NCI-H460 (cell line): ENCODE data around the gene CHL1. TPM values are rescaled to one million over a fixed set of nuclear protein-coding genes. Genes with fewer than 3 reads are reported as not detected.

Experiments
- DNase-seq: peaks from one replicate; pipeline ENCODE4 v3.0.0-alpha.2; 2016; ENCODE audit warnings: low read depth; ENCODE audit errors: extremely low read depth
- total RNA-seq: library from RNA; depleted of rRNA; stranded (reverse); fragments of >200 nt; shearing (Covaris generic); gene quantifications from 2 replicates; pipeline ENCODE4 v1.2.3, GENCODE V29; 2014

CHL1 gene
- total RNA-seq, 1 experiment from 2014 or later = 114 TPM

DNA sequence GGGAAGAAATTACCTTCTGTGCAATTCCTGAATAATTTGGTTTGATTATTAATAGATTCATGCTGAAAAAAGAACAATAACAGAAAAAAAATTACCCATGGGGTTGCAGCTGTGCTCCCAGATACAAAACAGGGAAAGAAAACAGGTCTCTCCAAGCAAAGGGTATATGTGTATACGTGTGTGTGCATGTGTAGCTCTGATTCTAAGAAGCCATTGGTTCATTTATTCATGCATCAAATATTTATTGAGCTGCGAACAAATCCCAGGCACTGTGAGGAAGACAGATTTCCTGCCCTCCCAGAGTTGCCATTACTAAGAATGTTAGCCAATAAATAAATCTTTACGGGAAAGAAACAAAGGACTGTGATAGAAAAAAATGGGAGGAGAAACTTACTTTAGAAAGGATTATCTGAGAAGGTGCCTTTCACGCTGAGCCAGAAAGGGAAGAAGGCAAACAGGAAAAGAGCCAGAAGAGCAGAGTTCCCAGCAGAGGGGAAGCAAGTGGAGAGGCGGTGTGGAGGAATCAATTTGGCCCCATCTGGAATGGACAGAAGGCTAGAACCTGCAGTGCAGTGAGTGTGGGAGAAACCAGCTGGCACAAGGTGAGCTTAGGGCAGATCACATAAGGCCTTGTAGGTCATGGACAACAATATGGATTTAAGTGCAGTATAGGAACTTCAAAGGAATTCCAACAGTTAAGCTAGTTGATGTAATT, 20.7 kb downstream of the CHL1 start:
- DNase-seq = no peak

DNA sequence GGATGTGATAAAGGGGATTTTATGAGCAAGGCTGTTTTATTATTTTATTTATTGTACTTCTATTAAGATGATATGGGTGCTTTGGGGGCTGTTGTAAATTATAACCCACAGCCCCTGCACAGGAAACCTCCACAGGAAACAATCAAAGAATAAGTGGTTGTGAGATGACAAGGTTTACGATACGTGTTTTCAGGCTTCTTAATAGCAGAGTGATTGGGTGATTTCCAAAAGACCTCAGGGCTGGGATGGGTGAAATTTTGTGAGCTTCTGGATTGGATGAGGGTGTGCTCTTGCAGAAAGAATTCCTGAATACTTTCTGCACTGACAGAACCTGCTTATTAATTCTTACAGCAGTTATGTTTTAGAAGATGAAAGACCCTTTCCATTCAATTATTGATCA, 21.4 kb downstream of the CHL1 start:
- no peak for DNase-seq

DNA sequence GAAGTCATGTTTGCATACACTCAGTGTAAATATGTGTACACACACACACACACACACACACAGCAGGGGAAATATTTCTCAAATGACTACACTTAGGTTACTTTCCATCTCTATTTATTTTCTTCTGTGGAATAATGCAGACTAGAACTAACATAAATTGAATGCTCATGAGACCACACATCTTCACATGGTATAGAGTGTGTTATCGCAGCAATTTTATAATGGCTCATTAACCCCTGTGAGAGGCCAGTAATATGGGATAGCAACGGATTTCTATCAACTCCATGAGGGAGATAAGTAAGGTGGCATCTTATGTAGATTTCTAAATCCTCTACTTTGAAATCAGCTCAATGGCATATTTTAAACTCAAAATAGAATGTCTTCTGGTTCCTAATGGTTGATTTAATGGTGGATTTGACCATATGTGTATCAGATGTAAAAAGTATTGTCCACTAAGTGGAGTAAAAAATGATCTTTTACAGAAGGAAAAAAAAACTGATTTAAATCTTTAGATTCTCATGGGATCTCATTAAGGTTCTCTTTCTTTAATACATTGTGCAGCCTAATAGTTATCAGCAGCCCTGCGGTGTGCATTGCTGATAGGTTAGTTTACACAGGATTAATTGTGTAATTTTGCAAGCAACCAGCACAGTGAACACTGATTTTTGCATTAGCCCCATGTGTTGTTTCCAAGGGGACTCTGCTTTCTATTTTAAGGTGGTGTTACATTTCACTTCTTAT, 32.0 kb downstream of the CHL1 start:
- DNase-seq = no peak

DNA sequence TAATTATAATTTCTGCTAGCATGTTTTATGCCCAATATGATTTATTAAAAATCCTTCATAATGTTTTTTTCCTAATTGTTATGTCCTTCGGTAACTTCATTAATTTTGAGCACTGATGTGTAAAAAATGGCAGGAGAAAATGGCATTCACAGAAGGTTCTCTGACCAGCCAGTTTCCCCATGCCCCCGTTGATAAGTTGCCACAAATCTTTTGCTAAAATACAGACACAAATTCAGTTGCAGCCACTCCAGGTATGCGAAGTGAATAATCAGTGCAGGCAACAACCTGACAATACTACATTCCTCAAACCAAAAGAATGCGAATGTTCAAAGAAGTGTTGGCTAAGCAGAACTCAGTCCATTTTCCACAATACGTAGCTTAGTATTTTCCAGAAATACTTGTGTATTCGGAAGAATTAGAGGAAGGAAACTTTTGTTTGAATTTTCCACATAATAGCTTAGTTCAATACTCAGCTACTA, 32.7 kb downstream of the CHL1 start:
- DNase-seq = no peak

DNA sequence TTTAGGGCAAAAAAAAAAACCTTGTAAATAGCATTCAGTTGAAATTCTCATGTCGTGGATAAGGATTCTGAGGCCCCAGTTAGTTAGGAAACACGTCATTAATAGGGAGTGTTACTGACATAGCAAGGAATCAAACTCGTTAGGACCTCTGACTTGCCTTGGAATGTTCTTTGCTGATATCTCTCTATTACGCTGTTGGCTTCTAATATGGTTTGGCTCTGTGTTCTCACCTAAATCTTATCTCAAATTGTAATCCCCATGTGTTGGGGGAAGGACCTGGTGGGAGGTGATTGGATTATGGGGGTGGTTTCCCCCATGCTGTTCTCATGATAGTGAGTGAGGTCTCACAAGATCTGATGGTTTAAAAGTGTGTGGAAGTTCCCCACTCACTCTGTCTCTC, 40.3 kb downstream of the CHL1 start:
- no peak for DNase-seq

DNA sequence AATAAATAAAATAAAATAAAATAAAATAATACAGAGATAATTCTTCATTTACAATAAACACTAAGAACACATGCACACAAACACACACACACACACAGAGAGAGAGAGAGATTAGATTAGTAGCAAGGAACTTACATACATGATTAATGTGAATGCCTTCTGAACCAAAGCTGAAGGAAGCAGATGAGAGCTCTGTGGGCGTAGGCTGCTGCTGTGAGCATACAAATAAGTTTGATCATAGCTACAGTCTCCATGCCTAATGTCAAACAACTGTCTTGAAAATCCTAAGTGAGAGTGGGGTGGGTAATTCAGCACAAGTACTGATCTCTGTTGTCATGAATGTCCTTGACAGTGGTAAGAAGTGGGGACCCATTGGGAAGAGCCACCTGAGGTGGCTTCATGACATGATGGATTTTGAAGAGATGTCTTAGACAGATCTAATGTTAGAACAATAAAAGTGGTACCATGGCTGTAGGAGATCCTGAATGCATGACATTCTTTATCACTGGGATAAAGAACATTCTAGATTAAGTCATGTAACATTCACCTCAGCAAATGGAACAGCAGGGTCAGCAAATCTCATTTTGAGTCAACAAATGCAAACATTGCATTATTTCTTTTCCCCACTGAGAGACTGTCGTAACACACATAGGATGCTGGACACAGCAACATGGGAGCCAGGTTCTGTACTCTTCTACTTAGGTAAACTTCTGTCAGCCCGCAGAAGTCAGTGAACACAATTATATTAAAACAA, 46.2 kb downstream of the CHL1 start:
- no peak for DNase-seq

DNA sequence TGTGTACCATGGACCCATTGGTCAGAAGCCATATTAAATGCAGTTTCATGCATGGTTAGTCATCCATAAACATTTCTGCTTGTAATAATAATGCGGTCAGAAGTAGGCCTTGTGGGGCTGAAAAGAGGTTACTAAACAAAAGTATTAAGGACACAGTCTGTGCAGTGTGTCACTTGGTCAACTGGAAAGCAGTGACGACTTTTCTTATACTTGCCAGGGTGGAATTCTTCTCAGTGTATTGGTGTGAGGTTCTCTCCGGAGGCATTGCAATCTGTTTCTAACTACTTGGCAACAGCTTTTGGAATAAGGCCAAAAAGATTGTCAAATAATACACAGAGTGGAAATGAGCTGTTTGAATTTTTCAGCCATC, 46.8 kb downstream of the CHL1 start:
- DNase-seq = peak; percentile 93

DNA sequence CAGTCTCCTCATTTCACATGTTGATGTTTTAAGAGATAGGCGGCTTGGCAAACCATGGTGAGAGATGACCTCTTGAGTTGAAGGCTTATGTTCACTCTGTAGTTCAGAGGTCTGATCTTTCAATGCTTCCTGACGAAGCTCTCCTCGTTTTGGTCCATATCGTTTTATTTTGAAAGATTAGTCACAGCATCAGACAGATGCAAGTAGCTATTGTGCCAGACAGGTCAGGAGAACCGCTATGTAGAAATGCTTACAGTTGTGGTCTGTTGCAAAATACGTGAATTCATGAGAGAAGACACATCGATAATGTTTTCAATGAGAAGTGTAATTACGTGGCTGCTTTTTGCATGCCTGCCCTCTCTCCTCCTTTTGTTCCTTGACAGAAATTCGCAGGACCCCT, 47.5 kb downstream of the CHL1 start:
- peak; percentile 91 for DNase-seq

DNA sequence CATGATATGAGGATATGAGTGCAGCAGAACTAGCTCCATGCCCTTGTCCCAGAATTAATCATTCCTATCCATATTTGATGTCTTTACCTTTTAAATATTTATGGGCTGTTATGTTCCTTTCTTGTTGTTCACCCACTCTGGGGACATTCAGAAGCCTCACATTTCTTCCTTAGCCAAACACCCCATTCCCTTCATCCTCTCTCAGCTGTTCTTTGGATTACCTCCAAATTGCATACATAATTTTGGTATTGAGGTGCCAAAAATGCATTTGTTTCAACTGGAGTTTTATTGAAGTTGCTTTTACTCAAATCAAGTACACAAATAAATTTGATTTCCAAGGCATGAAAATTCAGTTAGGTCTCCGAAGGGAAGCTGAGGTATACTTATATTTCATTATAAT, 51.4 kb downstream of the CHL1 start:
- DNase-seq = no peak

DNA sequence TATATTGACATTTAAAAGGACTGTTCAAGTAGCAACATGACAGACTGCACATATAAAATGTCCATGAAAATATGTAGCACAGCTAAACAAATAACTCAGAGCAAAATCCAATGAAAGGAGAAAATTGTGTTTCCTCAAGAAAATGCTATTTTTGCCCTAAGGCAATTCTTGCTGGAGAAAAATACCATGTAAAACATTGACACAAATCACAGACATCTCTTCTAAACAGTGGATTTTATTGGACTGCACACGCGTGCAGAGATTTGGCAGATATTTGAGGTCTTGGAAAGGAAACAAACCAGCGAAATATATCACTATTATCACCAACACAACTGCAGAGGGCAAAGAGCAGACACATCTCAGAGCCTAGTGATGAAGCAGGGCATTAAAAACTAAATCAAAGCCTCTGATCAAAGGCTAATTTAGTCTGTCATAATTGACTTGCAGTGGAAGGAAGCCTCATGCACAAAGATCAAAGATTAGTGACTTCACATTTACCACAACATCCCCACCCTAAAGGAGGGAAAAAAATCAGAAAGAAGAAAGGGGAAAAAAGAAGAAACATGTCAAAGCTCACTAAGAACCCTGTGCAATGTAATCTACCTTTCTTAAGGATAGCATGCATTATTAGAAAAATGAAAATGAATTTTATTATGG, 52.4 kb downstream of the CHL1 start:
- DNase-seq = no peak

DNA sequence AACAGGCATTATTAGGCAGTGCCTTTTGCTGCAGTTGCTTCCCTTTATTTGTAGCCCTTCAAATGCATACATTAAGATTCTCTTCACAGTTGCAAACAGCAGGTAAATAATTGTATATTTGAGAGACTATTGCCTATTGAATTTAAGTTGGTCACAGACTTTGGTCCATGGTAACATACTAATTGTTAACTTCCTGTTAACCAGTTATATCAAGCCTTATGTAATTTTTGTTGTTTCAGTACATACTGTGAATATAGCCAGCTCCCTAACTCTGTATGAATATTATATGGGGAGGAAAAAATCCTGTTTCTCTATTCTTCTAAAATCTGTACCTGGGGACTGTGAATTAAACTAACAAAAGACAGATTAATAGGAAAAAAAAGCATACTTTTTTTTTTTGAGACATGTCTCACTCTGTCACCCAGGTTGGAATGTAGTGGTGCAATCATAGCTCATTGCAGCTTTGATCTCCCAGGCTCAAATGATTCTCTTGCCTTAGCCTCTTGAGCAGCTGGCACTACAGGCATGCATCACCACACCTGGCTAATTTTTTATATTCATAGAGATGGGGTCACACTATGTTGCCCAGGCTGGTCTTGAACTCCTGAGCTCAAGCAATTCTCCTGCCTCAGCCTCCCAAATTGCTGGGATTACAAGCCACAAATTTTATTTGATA, 53.2 kb downstream of the CHL1 start:
- no peak for DNase-seq

DNA sequence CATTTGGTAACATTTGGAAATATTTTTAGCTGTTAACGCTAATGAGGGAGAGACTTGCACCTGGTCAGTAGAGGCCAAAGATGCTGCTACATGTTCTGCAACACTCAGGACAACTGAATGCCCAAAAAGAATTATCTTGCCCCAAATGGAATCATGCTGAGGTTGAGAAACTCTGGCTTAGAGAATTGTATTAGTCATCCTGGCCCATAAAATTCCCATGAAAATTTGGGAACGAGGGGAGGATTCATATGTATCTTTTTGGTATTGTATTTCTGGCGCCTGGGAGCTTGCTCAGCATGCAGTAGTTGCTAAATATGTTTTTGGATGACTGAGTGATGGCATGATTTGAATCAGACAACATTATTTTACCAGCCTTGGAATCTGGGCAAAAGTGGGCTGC, 59.9 kb downstream of the CHL1 start:
- DNase-seq = no peak

DNA sequence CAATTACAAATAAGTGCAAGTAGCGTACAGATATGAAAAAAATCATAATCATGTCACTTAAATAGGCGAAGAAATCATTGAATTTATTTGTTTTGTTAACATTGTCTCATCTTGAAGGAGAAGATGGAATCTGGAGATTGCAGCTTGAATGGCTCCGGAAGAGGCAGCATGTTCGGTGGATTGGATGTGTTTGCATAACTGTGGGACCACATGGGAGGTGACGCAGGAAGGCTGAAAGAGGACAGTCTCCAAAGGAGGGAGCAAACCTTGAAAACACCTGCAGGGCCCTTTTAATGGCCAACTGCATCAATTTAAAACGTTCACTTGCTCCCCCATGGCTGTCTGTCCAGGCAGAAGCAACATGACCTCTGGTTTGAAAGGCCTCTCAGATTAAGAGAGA, 61.3 kb downstream of the CHL1 start:
- no peak for DNase-seq

DNA sequence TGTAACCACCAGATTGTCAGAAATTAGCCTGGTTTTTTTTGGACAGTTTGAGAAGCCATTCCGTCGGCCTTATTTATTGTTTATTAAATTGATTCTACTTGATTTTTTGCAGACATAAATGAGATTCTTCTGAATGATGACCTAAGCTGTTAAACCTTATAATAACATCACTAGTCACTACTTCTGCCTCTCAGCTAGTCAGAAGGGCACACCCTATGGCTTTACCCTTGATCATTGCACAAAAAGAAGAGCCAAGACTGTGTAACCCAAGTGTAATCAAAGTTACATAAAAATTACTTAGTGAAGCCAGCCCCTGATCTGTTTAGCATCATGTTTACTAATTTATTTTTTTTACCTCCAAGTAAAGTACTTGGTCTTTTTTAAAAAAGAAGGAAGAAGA, 64.3 kb downstream of the CHL1 start:
- peak; percentile 46 for DNase-seq

DNA sequence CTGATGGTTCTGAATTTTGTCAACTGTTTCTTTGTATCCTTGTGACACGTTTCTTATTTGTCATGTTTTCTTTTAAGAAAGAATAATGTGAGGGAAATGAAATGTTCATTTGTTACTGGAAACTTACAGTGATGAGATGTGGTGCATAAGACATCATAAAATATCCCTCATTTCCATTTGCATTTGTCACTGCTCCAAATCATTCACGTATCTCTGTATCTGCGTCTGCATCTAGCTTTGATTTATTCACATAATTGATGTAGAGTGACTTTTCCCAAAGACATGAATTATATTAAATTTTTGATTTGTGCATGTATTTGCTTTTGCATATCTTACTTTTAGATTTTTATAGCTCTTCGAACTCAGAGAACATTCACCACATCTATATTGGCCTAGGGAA, 66.8 kb downstream of the CHL1 start:
- no peak for DNase-seq

DNA sequence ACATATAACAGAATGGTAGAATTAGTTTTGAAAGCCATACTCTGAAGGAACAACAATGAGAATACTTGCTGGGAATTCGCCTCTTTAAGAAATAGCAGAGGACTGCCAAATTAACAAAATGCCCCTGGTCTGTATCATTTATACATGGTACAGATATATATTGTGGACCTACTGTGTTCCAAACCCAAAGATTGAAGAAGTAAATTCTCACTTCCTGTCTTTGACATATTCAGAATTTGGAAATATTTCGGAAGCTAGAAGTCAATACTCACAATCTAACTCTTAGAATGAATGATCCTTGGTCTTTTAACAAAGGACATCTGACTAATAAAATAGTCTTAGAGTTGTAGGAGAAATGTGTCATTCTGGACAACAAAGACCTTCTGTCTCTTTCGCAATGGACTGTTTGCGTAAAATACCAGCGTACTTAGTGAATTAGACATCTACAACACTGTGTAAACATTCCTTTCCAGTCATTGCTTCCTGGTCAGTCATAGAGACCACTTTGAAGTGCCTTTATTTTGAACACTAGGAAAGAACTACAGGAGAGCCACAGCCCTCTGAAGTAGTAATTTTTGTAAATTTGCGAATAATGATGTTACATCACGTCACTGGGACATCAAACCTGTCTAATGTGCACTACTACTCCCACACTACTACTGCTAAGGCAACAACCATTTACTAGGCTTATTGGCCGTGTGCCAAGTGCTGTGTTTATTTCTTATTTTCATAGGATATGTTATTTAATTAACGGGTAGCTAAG, 68.0 kb downstream of the CHL1 start:
- DNase-seq = peak; percentile 97

DNA sequence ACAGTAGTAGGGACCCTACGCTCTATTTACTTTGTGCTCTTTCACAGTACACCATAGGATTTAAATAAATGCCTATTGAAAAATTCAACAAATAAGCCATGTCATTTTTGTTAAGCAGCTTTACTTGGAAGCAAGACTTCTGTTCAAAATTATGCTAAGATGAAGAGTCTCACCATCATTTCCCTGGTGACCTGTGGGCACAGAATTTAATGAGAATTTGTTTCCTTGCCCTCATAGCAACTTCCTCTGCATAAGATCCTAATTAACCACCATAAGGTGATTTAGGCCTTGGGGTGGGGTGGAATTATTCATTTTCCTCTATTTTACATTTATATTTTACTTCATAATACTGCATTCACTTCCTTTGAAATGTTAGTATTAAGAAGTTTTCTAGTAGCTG, 70.5 kb downstream of the CHL1 start:
- no peak for DNase-seq

DNA sequence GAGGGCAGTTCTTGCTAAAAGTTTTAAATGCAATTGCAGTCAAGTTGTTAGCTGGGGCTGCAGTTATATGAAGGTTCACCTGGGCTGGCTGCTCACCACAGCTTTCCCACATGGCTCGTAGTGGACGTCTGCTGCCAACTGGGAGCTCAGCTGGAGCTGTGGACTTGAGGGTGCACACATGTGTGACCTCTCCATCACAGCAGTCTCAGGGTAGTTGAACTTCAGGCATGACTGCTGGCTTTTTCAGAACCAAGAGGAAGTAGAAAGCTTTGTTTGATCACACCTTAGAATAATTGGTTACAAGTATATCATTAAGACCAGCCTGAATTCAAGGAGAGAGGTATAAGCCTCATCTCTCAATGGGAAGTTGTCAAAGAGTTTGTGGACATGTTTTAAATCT, 74.1 kb downstream of the CHL1 start:
- DNase-seq = no peak

DNA sequence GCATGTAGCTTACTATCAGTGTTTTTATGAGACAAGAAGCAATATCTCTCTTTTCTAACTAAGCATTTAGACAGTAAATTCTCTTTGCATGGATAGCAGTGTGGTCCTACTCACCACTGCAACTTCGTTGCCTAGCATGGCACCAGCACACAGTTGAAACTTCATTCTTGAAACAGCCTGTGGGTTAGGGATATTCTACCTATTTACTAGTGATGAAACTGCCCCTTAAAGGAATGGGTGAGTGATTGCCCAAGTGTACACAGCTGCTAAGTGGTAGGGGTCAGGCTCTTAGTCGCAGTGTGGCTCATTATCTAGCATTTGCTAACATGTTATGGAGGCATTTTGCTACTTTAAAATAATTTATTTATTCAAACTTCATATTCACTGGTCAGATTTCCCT, 78.4 kb downstream of the CHL1 start:
- no peak for DNase-seq

DNA sequence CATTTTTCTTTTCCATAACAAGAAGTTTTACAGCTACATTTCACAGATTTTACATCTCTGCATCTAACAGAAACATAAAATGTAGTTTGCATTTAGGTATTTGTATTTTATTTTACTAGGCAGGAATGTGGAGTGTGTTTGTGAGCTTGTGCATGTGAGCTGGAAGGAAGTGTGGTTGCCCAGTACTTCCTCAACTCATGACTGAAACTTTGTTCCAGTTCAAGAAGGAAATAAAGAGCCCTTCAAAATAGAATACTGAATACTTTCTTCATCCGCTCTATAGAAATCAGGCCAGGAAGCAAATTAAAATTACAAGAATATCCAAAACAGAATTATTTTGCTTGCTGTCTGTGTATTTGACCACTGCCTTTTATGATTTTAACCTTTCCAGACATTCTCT, 81.3 kb downstream of the CHL1 start:
- peak; percentile 33 for DNase-seq
